Astrocyte of the cerebellum (primary cell): Measurements from ENCODE around the gene NXN.

Source experiments
- DNase-seq: peaks from one replicate; pipeline ENCODE4 v3.0.0-alpha.2; 2011; ENCODE audit warnings: low read depth
- H3K4me3 ChIP-seq: 2 replicates; pipeline ENCODE4 v1.5.1; 2011; ENCODE audit warnings: mild to moderate bottlenecking, low read depth, low read length, moderate library complexity
- CTCF ChIP-seq: IDR thresholded peaks from 2 replicates; pipeline ENCODE4 v1.5.1; 2012; ENCODE audit warnings: low read length, low read depth, moderate library complexity, mild to moderate bottlenecking; ENCODE audit errors: missing control alignments
- in situ Hi-C: cut with HindIII; loops from 2 replicates; pipeline ENCODE4 v1.10.0; 2017; ENCODE audit warnings: low sequenced_read_pairs

Gene NXN

GRCh38 chr17:828761-829160, 150.8 kb downstream of the NXN start:
- peak; percentile 22 for DNase-seq
- no peak for TF ChIP-seq CTCF
- no peak overlapping the region for H3K4me3 ChIP-seq
- in situ Hi-C loops = no loop called here

GRCh38 chr17:826778-827177, 152.8 kb downstream of the NXN start:
- no peak for DNase-seq
- in situ Hi-C loops = no loop called here
- no peak overlapping the region for H3K4me3 ChIP-seq
- no peak for TF ChIP-seq CTCF

- H3K4me3 ChIP-seq = no peak overlapping the region
- no peak for TF ChIP-seq CTCF
- no peak for DNase-seq
- in situ Hi-C loops = no loop called here
These were observed 154.4 kb downstream of the NXN start for GRCh38 chr17:825216-825615.

- in situ Hi-C loops = no loop called here
- no peak for DNase-seq
- no peak for TF ChIP-seq CTCF
- no peak overlapping the region for H3K4me3 ChIP-seq
These were observed 155.2 kb downstream of the NXN start for GRCh38 chr17:824378-824777.

GRCh38 chr17:823501-823902, 156.1 kb downstream of the NXN start:
- in situ Hi-C loops = no loop called here
- TF ChIP-seq CTCF = no peak

GRCh38 chr17:819251-819650, 160.3 kb downstream of the NXN start:
- in situ Hi-C loops = no loop called here
- DNase-seq = no peak
- no peak overlapping the region for H3K4me3 ChIP-seq
- TF ChIP-seq CTCF = no peak

More at GRCh38 chr17:823501-823902, 156.1 kb downstream of the NXN start:
- DNase-seq = no peak
- H3K4me3 ChIP-seq = no peak overlapping the region

- no peak for TF ChIP-seq CTCF
- in situ Hi-C loops = no loop called here
- no peak overlapping the region for H3K4me3 ChIP-seq
- no peak for DNase-seq
These were observed 165.2 kb downstream of the NXN start for GRCh38 chr17:814371-814770.
